Measurements from ENCODE around the gene SMO. TPM values are rescaled to one million over a fixed set of nuclear protein-coding genes. Genes with fewer than 3 reads are reported as not detected.

Gene SMO
- total RNA-seq, 1 experiment from 2014 or later, result 2.9 TPM

GRCh38 chr7:129160161-129160905 lies 28.1 kb upstream of the SMO start:
- no peaks in the 10 kb centered on the region for H3K36me3 ChIP-seq (ENCODE audit: control insufficient read depth, insufficient read depth, low read length)
- ATAC-seq, result no peak
- in situ Hi-C loops (cut with HindIII; ENCODE audit: low pct_unique_long_range_greater_than_20kb, low sequenced_read_pairs) (no loop called here), intact Hi-C loops (cut with micrococcal nuclease; ENCODE audit: unreplicated experiment) (no loop called here)
- ChIA-PET CTCF (interaction anchor here (0.6 kb wide), 1 partner anchor 103 kb away, joined by 4 read pairs; no protein-coding TSS in a partner anchor), POLR2A (no interaction called here)
- H3K27me3 ChIP-seq (ENCODE audit: control insufficient read depth, insufficient read depth, low read length), result no peaks in the 10 kb centered on the region
- H3K27ac ChIP-seq (ENCODE audit: low read length), result no peak overlapping the region
- TF ChIP-seq POLR2AphosphoS5 (IDR thresholded peaks at IDR 0.05; ENCODE audit: low read depth, low read length), result no peak
- TF ChIP-seq, protein P1, sequence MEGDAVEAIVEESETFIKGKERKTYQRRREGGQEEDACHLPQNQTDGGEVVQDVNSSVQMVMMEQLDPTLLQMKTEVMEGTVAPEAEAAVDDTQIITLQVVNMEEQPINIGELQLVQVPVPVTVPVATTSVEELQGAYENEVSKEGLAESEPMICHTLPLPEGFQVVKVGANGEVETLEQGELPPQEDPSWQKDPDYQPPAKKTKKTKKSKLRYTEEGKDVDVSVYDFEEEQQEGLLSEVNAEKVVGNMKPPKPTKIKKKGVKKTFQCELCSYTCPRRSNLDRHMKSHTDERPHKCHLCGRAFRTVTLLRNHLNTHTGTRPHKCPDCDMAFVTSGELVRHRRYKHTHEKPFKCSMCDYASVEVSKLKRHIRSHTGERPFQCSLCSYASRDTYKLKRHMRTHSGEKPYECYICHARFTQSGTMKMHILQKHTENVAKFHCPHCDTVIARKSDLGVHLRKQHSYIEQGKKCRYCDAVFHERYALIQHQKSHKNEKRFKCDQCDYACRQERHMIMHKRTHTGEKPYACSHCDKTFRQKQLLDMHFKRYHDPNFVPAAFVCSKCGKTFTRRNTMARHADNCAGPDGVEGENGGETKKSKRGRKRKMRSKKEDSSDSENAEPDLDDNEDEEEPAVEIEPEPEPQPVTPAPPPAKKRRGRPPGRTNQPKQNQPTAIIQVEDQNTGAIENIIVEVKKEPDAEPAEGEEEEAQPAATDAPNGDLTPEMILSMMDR (IDR thresholded peaks at IDR 0.05), result no peak
- no peak for TF ChIP-seq SIN3A (IDR thresholded peaks at IDR 0.05; ENCODE audit: borderline replicate concordance, insufficient read depth, low read depth, low read length)
- TF ChIP-seq TCF7L2 (IDR thresholded peaks at IDR 0.05; ENCODE audit: low read depth, low read length), result no peak
- no TSS peak for BruUV-seq (replicated peaks)
- H3K4me3 ChIP-seq (ENCODE audit: low read depth in 2 of 2, low read length in 2 of 2), result no peak overlapping the region
- H3K4me1 ChIP-seq (ENCODE audit: control insufficient read depth, insufficient read depth, low read length), result no peaks in the 10 kb centered on the region
- no peaks in the 10 kb centered on the region for H3K9me3 ChIP-seq (ENCODE audit: control insufficient read depth, insufficient read depth, low read depth, low read length)
- no peak for DNase-seq (ENCODE audit: low read depth, low spot score)

- no peaks in the 10 kb centered on the region for H3K27me3 ChIP-seq (ENCODE audit: control insufficient read depth, insufficient read depth, low read length)
- H3K36me3 ChIP-seq (ENCODE audit: control insufficient read depth, insufficient read depth, low read length), result no peaks in the 10 kb centered on the region
- no TSS peak for BruUV-seq (replicated peaks)
- CTCF ChIA-PET, result no interaction called here
- DNase-seq (ENCODE audit: low read depth, low spot score) (no peak), ATAC-seq (no peak)
- H3K4me3 ChIP-seq (ENCODE audit: low read depth in 2 of 2, low read length in 2 of 2), result no peak overlapping the region
- H3K27ac ChIP-seq (ENCODE audit: low read length), result no peak overlapping the region
- intact Hi-C loops (cut with micrococcal nuclease; ENCODE audit: unreplicated experiment), result no loop called here
- POLR2A ChIA-PET, result no interaction called here
- in situ Hi-C loops (cut with HindIII; ENCODE audit: low pct_unique_long_range_greater_than_20kb, low sequenced_read_pairs), result no loop called here
- H3K9me3 ChIP-seq (ENCODE audit: control insufficient read depth, insufficient read depth, low read depth, low read length), result no peaks in the 10 kb centered on the region
- TF ChIP-seq REST (IDR thresholded peaks at IDR 0.05; ENCODE audit: insufficient read depth in 1 of 2, low read depth in 2 of 2, low read length in 1 of 2) (no peak), TCF7L2 (IDR thresholded peaks at IDR 0.05; ENCODE audit: low read depth, low read length) (no peak), POLR2AphosphoS5 (IDR thresholded peaks at IDR 0.05; ENCODE audit: low read depth, low read length) (no peak), SIN3A (IDR thresholded peaks at IDR 0.05; ENCODE audit: borderline replicate concordance, insufficient read depth, low read depth, low read length) (no peak)
- TF ChIP-seq, protein P1 (IDR thresholded peaks at IDR 0.05), result no peak
- no peaks in the 10 kb centered on the region for H3K4me1 ChIP-seq (ENCODE audit: control insufficient read depth, insufficient read depth, low read length)
Observed at GRCh38 chr7:129161524-129162225, 26.8 kb upstream of the SMO start.
